A549 (cell line): ENCODE measurements around the gene SMG5. TPM values are rescaled to one million over a fixed set of nuclear protein-coding genes. Genes with fewer than 3 reads are reported as not detected.

Experiments used
- ATAC-seq, 2 experiments: fragments of 200-7000 bp in 1 of 2; fragments of >200 bp in 1 of 2; cut with Nextera tagmentation in 1 of 2; cut with Tn5 transposase in 1 of 2; 3 replicates each; pipeline versions ENCODE4 v1.8.0 to v1.9.1; 2018 to 2020; ENCODE audit warnings: mild to moderate bottlenecking in 1 of 2, moderate library complexity in 1 of 2
- CTCF ChIA-PET: fragments of 300-600 bp; sonication (Branson Sonifier 250); formaldehyde crosslinking; extraction: SDS; loops from one replicate; lab custom pipeline; 2021; ENCODE audit warnings: antibody characterized with exemption, inconsistent platforms; lab: Yijun Ruan, JAX
- POLR2A ChIA-PET: fragments of 350-600 bp; formaldehyde crosslinking; extraction: SDS; loops from one replicate; lab custom pipeline; 2021; ENCODE audit warnings: antibody characterized with exemption, inconsistent platforms; lab: Yijun Ruan, JAX
- DNase-seq, 2 experiments: peaks; one replicate each; pipeline versions ENCODE4 v3.0.0 to v3.0.0-alpha.2; 2011 to 2016; ENCODE audit warnings: low read depth in 1 of 2, low spot score in 1 of 2
- FAIRE-seq: peaks from 2 replicates; lab custom pipeline; 2011; peaks lifted over from hg19 to GRCh38; lab: Jason Lieb, UNC
- H3K27ac ChIP-seq, 2 experiments: fragments of >200 bp; sonication (Bioruptor Twin); formaldehyde crosslinking; 3 replicates each; pipeline ENCODE4 v1.5.1; 2016 to 2017
- H3K4me1 ChIP-seq: fragments of >200 bp; sonication (Bioruptor Twin); formaldehyde crosslinking; 3 replicates; pipeline ENCODE4 v1.6.1; 2016
- H3K4me2 ChIP-seq: fragments of >200 bp; sonication (Bioruptor Twin); formaldehyde crosslinking; 3 replicates; pipeline ENCODE4 v1.6.1; 2016
- H3K4me3 ChIP-seq: fragments of >200 bp; sonication (Bioruptor Twin); formaldehyde crosslinking; 3 replicates; pipeline ENCODE4 v1.5.1; 2016
- H3K9me3 ChIP-seq: fragments of >200 bp; sonication (Bioruptor Twin); formaldehyde crosslinking; 3 replicates; pipeline ENCODE4 v1.6.1; 2016
- BHLHE40 ChIP-seq: IDR thresholded peaks from 2 replicates; pipeline ENCODE4 v1.6.1; 2012; ENCODE audit warnings: low read depth, low read length, inconsistent platforms
- CBX2 ChIP-seq: fragments of 200-600 bp; sonication (generic); IDR thresholded peaks from 2 replicates; pipeline ENCODE4 v1.6.1; 2016; ENCODE audit warnings: low read depth, mild to moderate bottlenecking, borderline replicate concordance
- CEBPB ChIP-seq, 2 experiments: fragments of >200 bp in 1 of 2; sonication (Bioruptor Twin) in 1 of 2; formaldehyde crosslinking in 1 of 2; IDR thresholded peaks; 2 replicates each; pipeline ENCODE4 v1.6.1; 2012 to 2016
- CHD2 ChIP-seq: fragments of 150-350 bp; IDR thresholded peaks from 2 replicates; pipeline ENCODE4 v1.6.1; 2014; ENCODE audit warnings: low read length; ENCODE audit not compliant: partially characterized antibody
- E2F6 ChIP-seq: IDR thresholded peaks from 2 replicates; pipeline ENCODE4 v1.6.1; 2012; ENCODE audit warnings: low read depth, borderline replicate concordance
- EHF ChIP-seq: fragments of 250-450 bp; sonication (Bioruptor Pico); IDR thresholded peaks from 2 replicates; pipeline ENCODE4 v1.5.0; 2020; ENCODE audit warnings: mild to moderate bottlenecking
- EHMT2 ChIP-seq: fragments of 200-600 bp; sonication (generic); IDR thresholded peaks from 2 replicates; pipeline ENCODE4 v1.6.1; 2016; ENCODE audit warnings: antibody characterized with exemption, low read depth, mild to moderate bottlenecking, moderate library complexity
- ELK1 ChIP-seq: fragments of 150-350 bp; IDR thresholded peaks from 2 replicates; pipeline ENCODE4 v1.6.1; 2014; ENCODE audit warnings: low read depth, mild to moderate bottlenecking, low read length
- ESRRA ChIP-seq: fragments of 150-350 bp; IDR thresholded peaks from 2 replicates; pipeline ENCODE4 v1.6.1; 2014; ENCODE audit warnings: mild to moderate bottlenecking, low read length, borderline replicate concordance
- GATA3 ChIP-seq: IDR thresholded peaks from 2 replicates; pipeline ENCODE4 v1.6.1; 2012; ENCODE audit warnings: borderline replicate concordance
- HOXB5 ChIP-seq: fragments of 250-450 bp; sonication (Bioruptor Pico); IDR thresholded peaks from 2 replicates; pipeline ENCODE4 v1.5.0; 2020; ENCODE audit warnings: mild to moderate bottlenecking, moderate library complexity
- MAX ChIP-seq: IDR thresholded peaks from 2 replicates; pipeline ENCODE4 v1.6.1; 2012
- NR3C1 ChIP-seq: fragments of >200 bp; sonication (Bioruptor Twin); formaldehyde crosslinking; IDR thresholded peaks from 3 replicates; pipeline ENCODE4 v1.6.1; 2017
- PBX3 ChIP-seq: IDR thresholded peaks from 2 replicates; pipeline ENCODE4 v1.6.1; 2012
- PHF8 ChIP-seq: fragments of 200-600 bp; sonication (generic); IDR thresholded peaks from 2 replicates; pipeline ENCODE4 v1.6.1; 2016; ENCODE audit warnings: low read depth, mild to moderate bottlenecking, antibody characterized with exemption, moderate library complexity, borderline replicate concordance
- POLR2A ChIP-seq: IDR thresholded peaks from 2 replicates; pipeline ENCODE4 v1.6.1; 2012; ENCODE audit warnings: mild to moderate bottlenecking, low read length
- POLR2AphosphoS2 ChIP-seq: conservative IDR thresholded peaks from 2 replicates; pipeline ENCODE4 v1.6.1; 2012; ENCODE audit warnings: low read length, improper control_type of control experiment, inconsistent platforms
- RARB ChIP-seq: fragments of 250-450 bp; sonication (Bioruptor Pico); IDR thresholded peaks from 2 replicates; pipeline ENCODE4 v1.8.0; 2021; ENCODE audit warnings: mild to moderate bottlenecking, moderate library complexity
- RCOR1 ChIP-seq: fragments of 150-350 bp; IDR thresholded peaks from 2 replicates; pipeline ENCODE4 v1.6.1; 2014; ENCODE audit warnings: antibody characterized with exemption, low read length, low read depth
- TP53 ChIP-seq: fragments of 250-450 bp; sonication (Bioruptor Pico); IDR thresholded peaks from 2 replicates; pipeline ENCODE4 v1.5.0; 2021; ENCODE audit warnings: mild to moderate bottlenecking, moderate library complexity
- ZNF302 ChIP-seq: fragments of 250-450 bp; sonication (Bioruptor Pico); IDR thresholded peaks from 2 replicates; pipeline ENCODE4 v1.9.0; 2021; ENCODE audit warnings: inconsistent platforms, mild to moderate bottlenecking, moderate library complexity
- ZSCAN20 ChIP-seq: fragments of 250-450 bp; sonication (Bioruptor Pico); IDR thresholded peaks from 2 replicates; pipeline ENCODE4 v1.8.0; 2022; ENCODE audit warnings: mild to moderate bottlenecking, moderate library complexity
- WGBS: methylation state at CpG from one replicate; pipeline ENCODE4 v1.1.6; 2017; ENCODE audit errors: missing lambda C conversion rate; 5-methylcytosine and 5-hydroxymethylcytosine counted together
- polyA plus RNA-seq, 4 experiments: library from polyadenylated mRNA; depleted of rRNA in 3 of 4; stranded (reverse); fragments of >200 nt; fragmentation: RNase III in 1 of 4; extraction: RNeasy Plus Mini Kit Qiagen cat#74134 plus additional on column Dnase treatment in 1 of 4; gene quantifications; 2 replicates in 3 of 4; 3 replicates in 1 of 4; pipeline ENCODE4 v1.2.3, GENCODE V29; 2011 to 2017

The SMG5 gene
- polyA plus RNA-seq, 2 of the 4 experiments (the other 2 are of a cell fraction), result 25.6 to 48.7 TPM

- Histone ChIP-seq H3K4me3 (no peak overlapping the region), H3K4me2 (no peak overlapping the region), H3K4me1 (peaks cover 3% of the 10 kb centered on the region; the same call in 2 of the 3 replicates), H3K27ac (no peak overlapping the region)
- FAIRE-seq (no peak), DNase-seq (no peak)
- ChIA-PET CTCF (interaction anchor here (0.9 to 1.0 kb wide), 2 partner anchors 13 to 172 kb away, joined by 3 to 5 read pairs; no protein-coding TSS in a partner anchor), POLR2A (interaction anchor here (1.0 kb wide), 1 partner anchor 11 kb away, joined by 3 read pairs; no protein-coding TSS in a partner anchor)
- 52% methylated on average over 4 of the region's 4 CpGs for WGBS
- TF ChIP-seq RARB (CRISPR knock-in tag) (no peak), ESRRA (no peak)
- TF ChIP-seq, all 56 proteins: peak for 0
- ATAC-seq, result no peak
- H3K9me3 ChIP-seq, result no peaks in the 10 kb centered on the region
These were observed 14.3 kb downstream of the SMG5 start for GRCh38 chr1:156268336-156268735.

GRCh38 chr1:156266051-156266450 is 16.6 kb downstream of the SMG5 start:
- ATAC-seq (no peak), DNase-seq (no peak), FAIRE-seq (no peak)
- ChIA-PET CTCF (no interaction called here), POLR2A (no interaction called here)
- WGBS, result 92% methylated on average over 13 of the region's 13 CpGs
- Histone ChIP-seq H3K4me2 (no peak overlapping the region), H3K4me1 (peaks cover 15% of the 10 kb centered on the region), H3K9me3 (no peaks in the 10 kb centered on the region), H3K4me3 (no peak overlapping the region), H3K27ac (no peak overlapping the region)
- TF ChIP-seq POLR2AphosphoS2 (no peak), ELK1 (no peak), ZNF302 (CRISPR knock-in tag) (no peak), CBX2 (no peak), POLR2A (no peak), PHF8 (no peak), EHF (no peak), CHD2 (no peak), EHMT2 (no peak), MAX (no peak), GATA3 (no peak), ZSCAN20 (CRISPR knock-in tag) (no peak), E2F6 (no peak), PBX3 (no peak), TP53 (no peak), NR3C1 (no peak)

GRCh38 chr1:156263288-156263655 is 19.4 kb downstream of the SMG5 start:
- ATAC-seq (no peak; a peak in 1 of 6 replicates), DNase-seq (no peak), FAIRE-seq (no peak)
- ChIA-PET POLR2A (interaction anchor here (1.6 kb wide), 1 partner anchor 19 kb away, joined by 5 read pairs; the partner anchor contains the start of gene SMG5), CTCF (interaction anchor here (1.3 to 4.5 kb wide), 5 partner anchors 9 to 118 kb away, joined by 3 to 25 read pairs (median 5); partner anchors contain the start of gene BGLAP)
- no peak for TF ChIP-seq BHLHE40
- TF ChIP-seq RCOR1, result no peak
- no peak for TF ChIP-seq NR3C1
- TF ChIP-seq CEBPB (IDR thresholded peaks at IDR 0.05), result no peak
- TF ChIP-seq HOXB5 (CRISPR knock-in tag), result no peak
- Histone ChIP-seq H3K4me2 (no peak overlapping the region; the same call in 2 of the 3 replicates), H3K4me1 (peaks cover 15% of the 10 kb centered on the region), H3K4me3 (no peak overlapping the region), H3K27ac (no peak overlapping the region), H3K9me3 (no peaks in the 10 kb centered on the region)
- WGBS, result 89% methylated on average over 9 of the region's 9 CpGs
